ENCODE results near the gene SIRPA. TPM values are rescaled to one million over a fixed set of nuclear protein-coding genes. Genes with fewer than 3 reads are reported as not detected.

SIRPA gene
- total and polyA plus RNA-seq, 10 of the 15 experiments (the other 5 are each of a cell fraction or from before 2014, with no cell fraction given), result 1.7 to 13.2 (median 5.0) TPM

- TF ChIP-seq, protein P1, sequence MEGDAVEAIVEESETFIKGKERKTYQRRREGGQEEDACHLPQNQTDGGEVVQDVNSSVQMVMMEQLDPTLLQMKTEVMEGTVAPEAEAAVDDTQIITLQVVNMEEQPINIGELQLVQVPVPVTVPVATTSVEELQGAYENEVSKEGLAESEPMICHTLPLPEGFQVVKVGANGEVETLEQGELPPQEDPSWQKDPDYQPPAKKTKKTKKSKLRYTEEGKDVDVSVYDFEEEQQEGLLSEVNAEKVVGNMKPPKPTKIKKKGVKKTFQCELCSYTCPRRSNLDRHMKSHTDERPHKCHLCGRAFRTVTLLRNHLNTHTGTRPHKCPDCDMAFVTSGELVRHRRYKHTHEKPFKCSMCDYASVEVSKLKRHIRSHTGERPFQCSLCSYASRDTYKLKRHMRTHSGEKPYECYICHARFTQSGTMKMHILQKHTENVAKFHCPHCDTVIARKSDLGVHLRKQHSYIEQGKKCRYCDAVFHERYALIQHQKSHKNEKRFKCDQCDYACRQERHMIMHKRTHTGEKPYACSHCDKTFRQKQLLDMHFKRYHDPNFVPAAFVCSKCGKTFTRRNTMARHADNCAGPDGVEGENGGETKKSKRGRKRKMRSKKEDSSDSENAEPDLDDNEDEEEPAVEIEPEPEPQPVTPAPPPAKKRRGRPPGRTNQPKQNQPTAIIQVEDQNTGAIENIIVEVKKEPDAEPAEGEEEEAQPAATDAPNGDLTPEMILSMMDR (IDR thresholded peaks at IDR 0.05 in 2 of 3, conservative IDR thresholded peaks at IDR 0.05 in 1 of 3; ENCODE audit: control insufficient read depth in 2 of 3, extremely low read depth in 1 of 3, insufficient read depth in 1 of 3, low read depth in 3 of 3, low read length in 3 of 3), result no peak
- TF ChIP-seq, protein P2, sequence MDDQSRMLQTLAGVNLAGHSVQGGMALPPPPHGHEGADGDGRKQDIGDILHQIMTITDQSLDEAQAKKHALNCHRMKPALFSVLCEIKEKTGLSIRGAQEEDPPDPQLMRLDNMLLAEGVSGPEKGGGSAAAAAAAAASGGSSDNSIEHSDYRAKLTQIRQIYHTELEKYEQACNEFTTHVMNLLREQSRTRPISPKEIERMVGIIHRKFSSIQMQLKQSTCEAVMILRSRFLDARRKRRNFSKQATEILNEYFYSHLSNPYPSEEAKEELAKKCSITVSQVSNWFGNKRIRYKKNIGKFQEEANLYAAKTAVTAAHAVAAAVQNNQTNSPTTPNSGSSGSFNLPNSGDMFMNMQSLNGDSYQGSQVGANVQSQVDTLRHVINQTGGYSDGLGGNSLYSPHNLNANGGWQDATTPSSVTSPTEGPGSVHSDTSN (IDR thresholded peaks at IDR 0.05; ENCODE audit: insufficient replicate concordance, low read depth, low read length), result no peak
- no peak for TF ChIP-seq HSF1 (IDR thresholded peaks at IDR 0.05; ENCODE audit: low read depth, low read length)
- TF ChIP-seq CHD4 (IDR thresholded peaks at IDR 0.05), result no peak
- no peak for TF ChIP-seq KLF5 (IDR thresholded peaks at IDR 0.05; ENCODE audit: partially characterized antibody)
- TF ChIP-seq ZBTB4 (CRISPR knock-in tag; IDR thresholded peaks at IDR 0.05), result no peak
- no peak for TF ChIP-seq SRF (IDR thresholded peaks at IDR 0.05; ENCODE audit: low read depth in 2 of 2, low read length in 2 of 2)
- TF ChIP-seq POLR2AphosphoS5 (IDR thresholded peaks at IDR 0.05; ENCODE audit: low read length), result no peak
- TF ChIP-seq ZNF622 (IDR thresholded peaks at IDR 0.05), result no peak
- no peak for TF ChIP-seq NR2C2 (IDR thresholded peaks at IDR 0.05; ENCODE audit: borderline replicate concordance, control insufficient read depth, insufficient read length, low read depth)
- TF ChIP-seq DPF2 (IDR thresholded peaks at IDR 0.05), result no peak
- no peak for TF ChIP-seq EP300 (IDR thresholded peaks at IDR 0.05; ENCODE audit: borderline replicate concordance in 1 of 2, control insufficient read depth in 1 of 2, low read depth in 2 of 2, low read length in 2 of 2)
Observed at GRCh38 chr20:1866834-1867233, 28.4 kb upstream of the SIRPA start (continued).

All from GM12878 (cell line).